ENCODE results near the gene MAP4K4.

The MAP4K4 gene

DNA sequence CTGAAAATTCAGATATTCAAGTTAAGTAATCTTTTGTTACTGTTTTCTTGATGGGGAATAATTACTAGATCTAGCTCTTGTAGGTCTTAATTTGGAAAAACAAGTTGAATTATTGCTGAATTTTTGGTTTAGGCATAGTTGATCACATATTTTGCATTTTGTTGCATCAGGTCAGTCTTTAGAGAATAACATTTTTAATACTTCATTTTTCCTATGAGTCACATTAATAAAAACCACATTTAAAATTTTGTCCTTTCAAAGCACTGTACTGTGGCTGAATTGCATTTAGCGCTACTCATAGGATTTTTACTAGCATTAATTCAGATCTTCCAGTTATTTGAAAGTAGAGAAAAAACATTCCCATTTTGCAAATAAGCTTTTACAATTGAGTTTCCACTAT is 23.2 kb downstream of the MAP4K4 start:
- H3K4me3 ChIP-seq (ENCODE audit: low read length): no peak overlapping the region
- no peak for DNase-seq (ENCODE audit: low read depth)
- TF ChIP-seq, protein P1, sequence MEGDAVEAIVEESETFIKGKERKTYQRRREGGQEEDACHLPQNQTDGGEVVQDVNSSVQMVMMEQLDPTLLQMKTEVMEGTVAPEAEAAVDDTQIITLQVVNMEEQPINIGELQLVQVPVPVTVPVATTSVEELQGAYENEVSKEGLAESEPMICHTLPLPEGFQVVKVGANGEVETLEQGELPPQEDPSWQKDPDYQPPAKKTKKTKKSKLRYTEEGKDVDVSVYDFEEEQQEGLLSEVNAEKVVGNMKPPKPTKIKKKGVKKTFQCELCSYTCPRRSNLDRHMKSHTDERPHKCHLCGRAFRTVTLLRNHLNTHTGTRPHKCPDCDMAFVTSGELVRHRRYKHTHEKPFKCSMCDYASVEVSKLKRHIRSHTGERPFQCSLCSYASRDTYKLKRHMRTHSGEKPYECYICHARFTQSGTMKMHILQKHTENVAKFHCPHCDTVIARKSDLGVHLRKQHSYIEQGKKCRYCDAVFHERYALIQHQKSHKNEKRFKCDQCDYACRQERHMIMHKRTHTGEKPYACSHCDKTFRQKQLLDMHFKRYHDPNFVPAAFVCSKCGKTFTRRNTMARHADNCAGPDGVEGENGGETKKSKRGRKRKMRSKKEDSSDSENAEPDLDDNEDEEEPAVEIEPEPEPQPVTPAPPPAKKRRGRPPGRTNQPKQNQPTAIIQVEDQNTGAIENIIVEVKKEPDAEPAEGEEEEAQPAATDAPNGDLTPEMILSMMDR (IDR thresholded peaks at IDR 0.05; ENCODE audit: insufficient read depth, low read depth, low read length, missing control alignments): no peak

DNA sequence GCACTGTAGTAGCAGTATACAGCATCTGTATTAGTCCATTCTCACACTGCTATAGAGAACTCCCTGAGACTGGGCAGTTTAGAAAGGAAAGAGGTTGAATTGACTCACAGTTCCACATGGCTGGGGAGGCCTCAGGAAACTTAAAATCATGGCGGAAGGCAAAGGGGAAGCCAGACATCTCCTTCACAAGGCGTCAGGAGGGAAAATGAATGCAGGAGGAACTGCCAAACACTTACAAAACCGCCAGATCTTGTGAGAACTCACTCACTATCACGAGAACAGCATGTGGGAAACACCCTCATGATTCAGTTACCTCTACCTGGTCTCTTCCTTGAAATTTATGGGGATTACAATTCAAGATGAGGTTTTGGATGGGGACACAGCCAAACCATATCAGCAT is 25.4 kb downstream of the MAP4K4 start:
- H3K4me3 ChIP-seq (ENCODE audit: low read length): no peak overlapping the region
- TF ChIP-seq, protein P1 (IDR thresholded peaks at IDR 0.05; ENCODE audit: insufficient read depth, low read depth, low read length, missing control alignments): no peak
- DNase-seq (ENCODE audit: low read depth): no peak

DNA sequence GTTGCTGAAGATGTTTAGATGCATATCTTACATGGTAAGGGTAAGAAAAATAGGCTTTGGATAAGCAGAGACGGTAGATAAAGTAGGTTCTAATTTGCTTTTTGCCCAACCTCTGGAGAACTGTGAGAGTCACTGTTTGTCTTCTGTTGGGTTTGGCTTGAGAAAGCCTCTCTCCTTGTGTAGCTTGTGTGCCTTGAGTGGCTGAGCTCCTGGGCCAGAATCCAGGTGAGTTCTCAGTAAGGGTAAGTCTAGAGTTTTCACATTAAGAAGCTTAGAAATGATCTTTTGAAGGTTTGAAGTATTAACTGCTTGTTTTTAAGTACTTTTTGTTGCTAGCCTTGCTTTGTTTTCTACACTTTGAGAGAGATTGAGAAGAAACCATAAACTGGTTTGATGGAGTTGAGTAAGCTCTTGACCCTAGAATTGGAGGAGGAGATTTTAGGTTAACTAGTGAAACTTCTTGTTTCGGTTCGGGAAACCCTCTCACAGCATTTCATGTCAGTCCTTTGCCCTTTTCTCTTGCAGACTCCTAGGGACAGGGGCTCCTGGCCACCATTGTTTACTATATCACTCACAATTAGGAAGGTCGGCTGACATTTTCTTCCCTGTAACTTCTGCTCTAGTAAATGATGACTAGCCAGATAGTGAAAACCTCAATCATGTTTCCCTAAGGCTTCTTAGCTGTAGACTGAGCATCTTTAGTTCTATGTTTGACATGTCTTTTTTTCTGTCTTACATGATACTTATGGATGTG is 26.0 kb downstream of the MAP4K4 start:
- no peak for DNase-seq (ENCODE audit: low read depth)
- H3K4me3 ChIP-seq (ENCODE audit: low read length): no peak overlapping the region

DNA sequence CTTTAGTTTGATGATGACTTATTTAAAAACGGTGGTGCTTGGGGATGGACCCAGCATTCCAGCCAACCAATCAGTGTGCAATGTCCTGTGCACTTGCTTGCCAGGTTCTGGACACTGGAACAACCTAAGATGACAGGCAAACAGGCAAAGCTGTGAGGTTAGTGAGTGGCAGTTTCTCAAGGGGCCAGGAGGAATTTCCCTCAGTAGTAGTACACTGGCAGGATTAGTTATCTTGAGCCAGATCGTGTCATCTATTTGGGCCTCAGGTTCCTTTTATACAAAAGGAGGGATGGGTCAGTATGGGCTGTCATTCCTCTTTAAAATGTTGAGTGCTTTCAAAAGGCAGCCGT is 26.6 kb downstream of the MAP4K4 start:
- no peak for DNase-seq (ENCODE audit: low read depth)
- TF ChIP-seq, protein P1 (IDR thresholded peaks at IDR 0.05; ENCODE audit: insufficient read depth, low read depth, low read length, missing control alignments): no peak
- no peak overlapping the region for H3K4me3 ChIP-seq (ENCODE audit: low read length)

More for the DNA sequence above, 26.0 kb downstream of the MAP4K4 start:
- TF ChIP-seq, protein P1 (IDR thresholded peaks at IDR 0.05; ENCODE audit: insufficient read depth, low read depth, low read length, missing control alignments): no peak

DNA sequence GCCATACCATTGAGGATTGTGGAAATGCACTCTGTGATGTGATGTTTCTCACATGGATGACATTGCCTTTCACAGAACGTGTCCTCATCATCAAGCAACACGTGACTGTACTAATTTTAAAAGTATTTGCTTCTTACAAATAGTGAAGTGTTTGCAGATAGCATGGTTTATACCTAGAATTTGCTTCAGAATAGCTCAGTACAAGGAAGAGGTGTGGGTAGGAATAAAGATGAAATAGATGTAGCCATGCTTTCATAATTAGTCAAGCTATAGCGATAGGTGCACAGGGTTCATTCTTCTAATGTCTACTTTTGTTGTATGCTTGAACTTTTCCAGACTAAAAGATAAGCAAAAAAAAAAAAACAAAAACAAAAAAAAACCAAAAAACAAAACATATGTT is 27.5 kb downstream of the MAP4K4 start:
- no peak for DNase-seq (ENCODE audit: low read depth)
- no peak overlapping the region for H3K4me3 ChIP-seq (ENCODE audit: low read length)
- TF ChIP-seq, protein P1 (IDR thresholded peaks at IDR 0.05; ENCODE audit: insufficient read depth, low read depth, low read length, missing control alignments): no peak

DNA sequence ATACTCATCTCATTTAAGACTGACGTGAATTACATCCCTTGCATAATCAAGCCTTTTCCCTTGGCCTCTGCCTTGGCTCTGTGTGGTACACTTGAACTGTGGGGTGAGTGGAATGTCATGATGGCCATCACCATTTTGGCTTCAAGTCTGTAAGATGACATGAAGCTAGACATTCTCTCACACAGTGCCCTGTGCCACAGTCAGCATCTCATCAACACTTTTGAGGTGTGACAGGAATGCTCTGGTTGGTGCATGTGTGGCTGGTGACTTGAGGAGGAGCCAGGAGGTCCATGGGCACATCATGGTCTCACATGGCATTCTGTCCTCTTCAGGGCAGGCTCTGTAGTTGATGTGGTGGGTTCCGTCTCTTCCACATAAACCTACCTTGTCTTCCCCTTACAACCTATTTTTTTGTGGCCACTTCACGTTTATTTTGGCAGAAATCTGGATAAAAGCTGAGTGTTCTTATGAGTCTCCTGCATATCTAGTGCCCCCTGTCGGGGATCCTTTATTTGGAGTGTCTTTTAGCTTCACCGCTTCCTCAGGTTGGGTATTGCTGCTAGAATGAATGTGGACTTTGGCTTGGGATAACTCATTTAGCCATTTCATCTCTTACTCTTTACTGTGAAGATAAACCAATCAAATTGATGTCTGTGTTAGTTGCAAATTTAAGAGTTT is 28.1 kb downstream of the MAP4K4 start:
- no peak overlapping the region for H3K4me3 ChIP-seq (ENCODE audit: low read length)
- no peak for DNase-seq (ENCODE audit: low read depth)
- TF ChIP-seq, protein P1 (IDR thresholded peaks at IDR 0.05; ENCODE audit: insufficient read depth, low read depth, low read length, missing control alignments): no peak
